Chondrocyte (in vitro differentiated cells): Measurements from ENCODE around the gene CCDC183. TPM values are rescaled to one million over a fixed set of nuclear protein-coding genes. Genes with fewer than 3 reads are reported as not detected.
"Not testable (repeated sequence)": the region's sequence is repeated elsewhere in the genome, so short reads cannot be mapped to it uniquely, and the experiment has no call there.

Experiments used
- DNase-seq: peaks from one replicate; pipeline ENCODE4 v3.0.0; 2021; ENCODE audit warnings: mixed read lengths, low spot score
- H3K27ac Mint-ChIP-seq: one replicate; pipeline ENCODE4 v1.8.0; 2021; ENCODE audit warnings: mild to moderate bottlenecking, moderate library complexity, mixed read lengths; ENCODE audit not compliant: unreplicated experiment
- H3K27me3 Mint-ChIP-seq: 2 replicates; pipeline ENCODE4 v1.8.0; 2021; ENCODE audit warnings: low read depth, mixed read lengths
- H3K36me3 Mint-ChIP-seq: 2 replicates; pipeline ENCODE4 v1.8.0; 2021; ENCODE audit warnings: low read depth, mixed read lengths
- H3K4me1 Mint-ChIP-seq: 2 replicates; pipeline ENCODE4 v1.8.0; 2021; ENCODE audit warnings: low read depth, mild to moderate bottlenecking, mixed read lengths
- H3K4me3 Mint-ChIP-seq: one replicate; pipeline ENCODE4 v1.8.0; 2021; ENCODE audit warnings: mild to moderate bottlenecking, moderate library complexity, mixed read lengths; ENCODE audit not compliant: unreplicated experiment
- H3K9me3 Mint-ChIP-seq: 2 replicates; pipeline ENCODE4 v1.8.0; 2021; ENCODE audit warnings: low read depth, mixed read lengths
- total RNA-seq: library from RNA; stranded (reverse); gene quantifications from 3 replicates; pipeline ENCODE4 v1.2.1, GENCODE V29; 2021
- TF ChIP-seq, protein P1 (sequence below): fragments of 200-600 bp; sonication (generic); IDR thresholded peaks from 2 replicates; pipeline ENCODE4 v1.5.0; 2021; ENCODE audit warnings: antibody characterized with exemption, mild to moderate bottlenecking, moderate library complexity

Gene CCDC183
- total RNA-seq, 1 donor from 2014 or later, result 1.5 TPM

DNA sequence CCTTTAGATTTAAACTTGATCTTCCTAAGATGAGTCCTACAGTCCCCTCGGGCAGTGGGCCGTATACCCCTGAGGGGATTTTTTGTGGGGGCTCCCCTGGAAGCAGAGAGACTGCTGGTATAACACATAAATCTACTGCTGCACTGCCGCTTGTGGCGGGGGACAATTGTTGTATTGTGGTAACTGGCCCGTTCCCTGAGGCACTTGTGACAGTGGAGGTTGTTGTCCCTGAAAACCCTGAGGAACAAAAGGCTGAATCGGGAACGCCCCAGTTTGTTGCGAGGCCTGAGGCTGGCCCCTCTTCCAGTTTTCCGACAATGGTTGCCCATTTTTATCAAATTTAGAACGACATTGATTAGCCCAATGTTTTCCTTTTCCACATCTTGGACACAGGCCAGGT, 9.7 kb upstream of the CCDC183 start:
- Mint-ChIP-seq H3K9me3 (no peaks in the 10 kb centered on the region), H3K27me3 (peaks cover 4% of the 10 kb centered on the region), H3K4me3 (no peak overlapping the region), H3K27ac (no peak overlapping the region), H3K36me3 (no peaks in the 10 kb centered on the region), H3K4me1 (peaks cover 10% of the 10 kb centered on the region)
- DNase-seq, result no peak
- TF ChIP-seq, protein P1, sequence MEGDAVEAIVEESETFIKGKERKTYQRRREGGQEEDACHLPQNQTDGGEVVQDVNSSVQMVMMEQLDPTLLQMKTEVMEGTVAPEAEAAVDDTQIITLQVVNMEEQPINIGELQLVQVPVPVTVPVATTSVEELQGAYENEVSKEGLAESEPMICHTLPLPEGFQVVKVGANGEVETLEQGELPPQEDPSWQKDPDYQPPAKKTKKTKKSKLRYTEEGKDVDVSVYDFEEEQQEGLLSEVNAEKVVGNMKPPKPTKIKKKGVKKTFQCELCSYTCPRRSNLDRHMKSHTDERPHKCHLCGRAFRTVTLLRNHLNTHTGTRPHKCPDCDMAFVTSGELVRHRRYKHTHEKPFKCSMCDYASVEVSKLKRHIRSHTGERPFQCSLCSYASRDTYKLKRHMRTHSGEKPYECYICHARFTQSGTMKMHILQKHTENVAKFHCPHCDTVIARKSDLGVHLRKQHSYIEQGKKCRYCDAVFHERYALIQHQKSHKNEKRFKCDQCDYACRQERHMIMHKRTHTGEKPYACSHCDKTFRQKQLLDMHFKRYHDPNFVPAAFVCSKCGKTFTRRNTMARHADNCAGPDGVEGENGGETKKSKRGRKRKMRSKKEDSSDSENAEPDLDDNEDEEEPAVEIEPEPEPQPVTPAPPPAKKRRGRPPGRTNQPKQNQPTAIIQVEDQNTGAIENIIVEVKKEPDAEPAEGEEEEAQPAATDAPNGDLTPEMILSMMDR, result no peak

DNA sequence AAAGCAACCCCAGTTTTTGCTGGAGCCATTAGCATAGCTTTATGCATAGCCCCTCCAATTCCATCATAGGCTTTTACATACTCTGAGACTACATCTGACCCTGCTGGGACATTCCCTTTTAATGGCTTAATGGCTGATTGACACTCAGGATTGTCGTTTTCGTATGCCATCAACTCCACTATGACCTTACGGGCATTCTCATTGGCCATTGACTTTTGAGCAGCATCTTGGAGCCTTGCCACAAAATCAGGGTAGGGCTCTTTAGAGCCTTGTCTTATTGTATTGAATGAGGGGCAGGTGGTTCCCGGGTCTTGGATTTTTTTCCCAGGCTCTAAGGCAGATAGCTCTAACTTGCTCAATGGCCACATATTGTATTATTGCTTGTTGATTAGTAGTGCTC, 9.2 kb upstream of the CCDC183 start:
- not testable (repeated sequence) for H3K36me3 Mint-ChIP-seq, H3K27me3 Mint-ChIP-seq, H3K9me3 Mint-ChIP-seq, H3K27ac Mint-ChIP-seq, DNase-seq, H3K4me3 Mint-ChIP-seq
- peaks cover 12% of the 10 kb centered on the region for H3K4me1 Mint-ChIP-seq

DNA sequence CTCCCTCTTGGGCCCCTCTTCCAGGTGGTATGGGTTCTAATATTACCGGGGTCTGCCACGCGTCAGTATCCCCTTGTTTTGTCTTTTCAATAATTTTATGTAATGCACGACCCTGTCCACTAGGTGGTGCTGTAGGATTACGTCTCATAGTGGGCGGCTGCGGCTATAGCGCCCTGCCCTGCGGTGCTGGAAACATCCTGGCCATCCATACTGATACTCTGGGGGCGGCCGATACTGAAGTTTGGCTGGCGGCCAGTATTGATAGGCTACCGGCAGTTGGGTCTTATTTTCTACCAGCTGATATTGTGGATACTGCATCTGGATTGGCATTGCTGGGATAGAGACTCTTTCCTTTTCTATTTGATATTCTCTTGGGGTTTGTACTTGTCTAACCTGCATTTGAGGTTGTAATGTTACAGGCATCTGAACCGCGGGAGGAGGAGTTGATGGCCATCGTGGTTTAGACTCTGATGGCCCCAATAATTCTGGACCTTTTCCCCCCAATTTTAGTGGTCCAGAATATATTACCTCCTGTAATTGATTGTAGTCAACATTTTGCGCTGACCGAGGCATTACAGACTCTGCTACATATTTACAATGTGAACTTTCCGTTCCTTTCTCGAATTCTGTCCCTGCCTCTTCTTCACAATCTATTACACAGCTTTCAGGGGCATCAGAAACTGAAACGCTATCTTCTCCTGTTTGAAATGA, 8.3 kb upstream of the CCDC183 start:
- DNase-seq, result no peak
- TF ChIP-seq, protein P1, result peak; percentile 96
- Mint-ChIP-seq H3K36me3 (no peaks in the 10 kb centered on the region), H3K27ac (no peak overlapping the region), H3K27me3 (no peaks in the 10 kb centered on the region), H3K9me3 (no peaks in the 10 kb centered on the region), H3K4me1 (peaks cover 15% of the 10 kb centered on the region), H3K4me3 (no peak overlapping the region)

DNA sequence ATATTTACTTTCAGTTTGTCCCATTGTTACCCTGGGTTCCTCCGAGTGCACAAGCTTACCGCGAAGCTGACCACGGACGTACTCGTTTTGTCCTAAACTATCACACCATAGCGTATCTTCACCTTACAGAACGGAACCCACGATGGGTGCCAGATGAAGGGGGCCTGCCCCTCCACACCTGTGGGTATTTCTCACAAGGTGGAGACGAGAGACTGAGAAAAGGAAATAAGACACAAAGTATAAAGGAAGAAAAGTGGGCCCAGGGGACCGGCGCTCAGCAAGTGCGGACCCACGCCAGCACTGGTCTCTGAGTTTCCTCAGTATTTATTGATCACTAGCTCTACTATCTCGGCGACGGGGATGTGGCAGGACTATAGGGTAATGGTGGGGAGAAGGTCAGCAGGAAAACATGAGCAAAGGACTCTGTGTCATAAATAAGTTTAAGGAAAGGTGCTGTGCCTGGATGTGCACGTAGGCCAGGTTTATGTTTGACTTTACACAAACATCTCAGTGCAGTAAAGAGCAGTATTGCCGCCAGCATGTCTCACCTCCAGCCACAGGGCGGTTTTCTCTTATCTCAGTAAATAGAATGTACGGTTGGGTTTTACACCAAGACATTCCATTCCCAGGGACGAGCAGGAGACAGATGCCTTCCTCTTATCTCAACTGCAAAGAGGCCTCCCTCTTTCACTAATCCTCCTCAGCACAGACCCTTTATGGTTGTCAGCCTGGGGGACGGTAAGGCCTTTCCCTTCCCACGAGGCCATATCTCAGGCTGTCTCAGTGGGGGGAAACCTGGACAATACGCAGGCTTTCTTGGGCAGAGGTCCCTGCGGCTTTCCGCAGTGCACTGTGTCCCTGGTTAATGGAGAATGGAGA, 7.3 kb upstream of the CCDC183 start:
- not testable (repeated sequence) for H3K27ac Mint-ChIP-seq, H3K36me3 Mint-ChIP-seq, H3K4me3 Mint-ChIP-seq, H3K27me3 Mint-ChIP-seq, H3K9me3 Mint-ChIP-seq, DNase-seq
- H3K4me1 Mint-ChIP-seq, result peaks cover 19% of the 10 kb centered on the region

DNA sequence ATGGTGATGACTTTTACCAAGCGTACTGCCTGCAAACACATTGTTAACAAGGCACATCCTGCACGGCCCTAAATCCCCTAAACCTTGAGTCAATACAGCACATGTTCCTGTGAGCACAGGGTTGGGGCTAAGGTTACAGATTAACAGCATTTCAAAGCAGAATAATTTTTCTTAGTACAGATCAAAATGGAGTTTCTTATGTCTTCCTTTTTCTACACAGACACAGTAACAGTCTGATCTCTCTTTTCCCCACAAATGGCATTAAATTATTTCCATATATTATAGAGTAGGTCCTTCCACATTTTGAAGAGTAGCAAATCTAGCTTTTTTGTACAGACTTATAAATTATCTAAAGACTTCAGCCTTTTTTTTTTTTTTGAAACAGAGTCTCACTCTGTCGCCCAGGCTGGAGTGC, 6.6 kb upstream of the CCDC183 start:
- Mint-ChIP-seq H3K4me3 (no peak overlapping the region), H3K4me1 (peaks cover 19% of the 10 kb centered on the region), H3K36me3 (peaks cover 4% of the 10 kb centered on the region), H3K27me3 (no peaks in the 10 kb centered on the region), H3K27ac (peak overlapping the region; percentile 59), H3K9me3 (no peaks in the 10 kb centered on the region)
- TF ChIP-seq, protein P1, result no peak
- DNase-seq, result no peak
